ENCODE results near the gene NNT. TPM values are rescaled to one million over a fixed set of nuclear protein-coding genes. Genes with fewer than 3 reads are reported as not detected.

Gene NNT
- total RNA-seq: 71.0 and 89.2 TPM in 2 replicates

GRCh38 chr5:43602461-43603343 is at the start of gene NNT:
TSS of gene NNT (plus strand) at chr5:43603180. CDS start at chr5:43609196, 6,016 bp downstream.

DNA sequence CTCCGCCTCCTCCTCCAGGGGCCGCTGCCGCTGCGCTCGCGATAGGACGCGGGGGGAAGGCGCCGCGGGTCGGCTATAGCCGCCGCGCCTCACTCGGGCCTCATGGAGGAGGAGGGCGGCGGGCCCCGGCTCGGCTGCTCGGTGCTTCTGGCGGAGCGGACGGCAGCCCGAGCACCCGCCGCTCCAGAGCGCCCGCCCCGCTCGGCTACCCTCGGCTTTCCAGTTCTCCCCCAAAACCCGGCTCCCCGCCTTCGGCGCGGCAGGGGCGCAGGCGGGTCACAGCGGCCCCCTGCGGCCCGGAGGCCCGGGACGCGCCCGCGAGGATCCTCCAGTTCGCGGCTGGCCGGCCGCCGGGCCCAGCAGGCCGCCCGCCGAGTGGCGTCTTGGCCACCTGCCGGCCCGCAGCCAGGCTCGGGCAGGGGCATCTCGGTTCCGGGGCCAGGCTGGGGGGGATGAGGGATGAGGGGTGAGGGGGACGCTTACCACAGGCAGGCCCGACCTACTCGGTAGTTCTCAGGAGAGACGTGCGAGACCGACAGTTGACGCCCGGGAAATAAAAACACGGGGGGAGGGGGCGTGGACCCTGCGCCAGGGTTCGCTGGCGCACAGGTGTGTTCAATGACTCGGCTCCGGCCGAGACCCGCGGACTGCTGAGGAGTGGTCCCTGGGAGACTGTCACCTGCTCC is 46.0 kb upstream of the NNT start, which contains the start of gene PAIP1:
Gene PAIP1, minus strand, starts transcription at position 221 of the 686 bp plus-strand sequence. CDS start 231 bp downstream, outside the sequence.

Other genes with a start within 250 kb of the NNT start
- gene CCL28, start 190.8 kb upstream of the NNT start, total RNA-seq: 13.4 and 20.9 TPM in 2 replicates
- gene TMEM267, start 119.3 kb upstream of the NNT start, total RNA-seq: 26.4 and 27.3 TPM in 2 replicates
- gene C5orf34, start 88.0 kb upstream of the NNT start, total RNA-seq: 2.6 and 2.7 TPM in 2 replicates
- 116 and 119 TPM in 2 replicates for gene PAIP1, start 46.1 kb upstream of the NNT start, total RNA-seq